Measurements from ENCODE around the gene TMEM63C. TPM values are rescaled to one million over a fixed set of nuclear protein-coding genes. Genes with fewer than 3 reads are reported as not detected.

Gene TMEM63C
- total RNA-seq, 4 donors from 2014 or later, result 12.3 to 32.8 (median 19.9) TPM

DNA sequence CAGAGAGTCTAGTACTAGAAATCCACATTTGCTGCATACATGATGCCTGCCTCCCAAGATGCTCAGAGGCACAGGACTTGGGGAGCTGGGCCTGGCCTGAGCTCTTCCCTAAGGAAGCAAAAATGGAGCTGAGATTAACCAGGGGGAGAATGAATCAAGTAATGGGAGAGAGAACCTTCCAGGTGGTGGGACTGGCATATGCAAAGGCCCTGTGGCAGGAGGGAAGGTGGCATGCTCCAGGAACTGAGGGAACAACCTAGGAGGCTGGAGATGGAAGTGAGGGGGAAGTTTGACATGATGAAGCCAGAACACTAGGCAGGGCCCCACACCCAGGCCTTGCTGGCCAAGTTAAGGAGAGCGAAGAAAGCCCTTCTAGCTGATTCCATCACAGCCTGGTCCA lies 23.3 kb downstream of the TMEM63C start:
- peaks cover 24% of the 10 kb centered on the region for H3K27me3 ChIP-seq
- no peaks in the 10 kb centered on the region for H3K4me1 ChIP-seq
- 91% methylated on average over 1 of the region's 1 CpG for WGBS
- TF ChIP-seq EP300 (IDR thresholded peaks at IDR 0.05) (no peak), POLR2AphosphoS5 (IDR thresholded peaks at IDR 0.05) (no peak), POLR2A (IDR thresholded peaks at IDR 0.05) (no peak)
- TF ChIP-seq, protein P1, sequence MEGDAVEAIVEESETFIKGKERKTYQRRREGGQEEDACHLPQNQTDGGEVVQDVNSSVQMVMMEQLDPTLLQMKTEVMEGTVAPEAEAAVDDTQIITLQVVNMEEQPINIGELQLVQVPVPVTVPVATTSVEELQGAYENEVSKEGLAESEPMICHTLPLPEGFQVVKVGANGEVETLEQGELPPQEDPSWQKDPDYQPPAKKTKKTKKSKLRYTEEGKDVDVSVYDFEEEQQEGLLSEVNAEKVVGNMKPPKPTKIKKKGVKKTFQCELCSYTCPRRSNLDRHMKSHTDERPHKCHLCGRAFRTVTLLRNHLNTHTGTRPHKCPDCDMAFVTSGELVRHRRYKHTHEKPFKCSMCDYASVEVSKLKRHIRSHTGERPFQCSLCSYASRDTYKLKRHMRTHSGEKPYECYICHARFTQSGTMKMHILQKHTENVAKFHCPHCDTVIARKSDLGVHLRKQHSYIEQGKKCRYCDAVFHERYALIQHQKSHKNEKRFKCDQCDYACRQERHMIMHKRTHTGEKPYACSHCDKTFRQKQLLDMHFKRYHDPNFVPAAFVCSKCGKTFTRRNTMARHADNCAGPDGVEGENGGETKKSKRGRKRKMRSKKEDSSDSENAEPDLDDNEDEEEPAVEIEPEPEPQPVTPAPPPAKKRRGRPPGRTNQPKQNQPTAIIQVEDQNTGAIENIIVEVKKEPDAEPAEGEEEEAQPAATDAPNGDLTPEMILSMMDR (IDR thresholded peaks at IDR 0.05), result no peak
- no peak for DNase-seq (ENCODE audit: low spot score in 2 of 2)
- H3K27ac ChIP-seq, result no peak overlapping the region
- no peak overlapping the region for H3K4me3 ChIP-seq
- no peaks in the 10 kb centered on the region for H3K9me3 ChIP-seq
- no peaks in the 10 kb centered on the region for H3K36me3 ChIP-seq

DNA sequence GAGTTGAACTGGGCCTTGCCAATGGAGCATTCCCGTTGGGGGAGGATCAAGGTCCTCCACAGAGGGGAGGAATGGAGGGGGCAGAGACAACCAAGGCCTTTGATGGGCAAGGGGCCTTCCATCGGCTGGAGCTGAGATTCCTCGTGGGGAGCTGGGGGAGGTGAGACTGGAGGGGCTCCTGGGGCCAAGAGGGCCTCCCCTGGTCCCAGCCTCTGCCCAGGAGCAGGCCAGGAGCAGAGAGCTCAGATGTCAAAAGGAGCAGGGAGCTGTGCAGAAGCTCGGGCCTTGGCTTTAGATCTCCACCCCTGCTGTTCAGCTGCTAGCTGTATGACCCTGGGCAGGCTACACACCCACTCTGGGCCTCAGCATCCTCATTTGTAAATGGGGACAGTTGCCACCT lies 24.0 kb downstream of the TMEM63C start:
- no peak for DNase-seq (ENCODE audit: low spot score in 2 of 2)
- Histone ChIP-seq H3K4me3 (no peak overlapping the region), H3K4me1 (no peaks in the 10 kb centered on the region), H3K36me3 (no peaks in the 10 kb centered on the region), H3K27me3 (peaks cover 18% of the 10 kb centered on the region), H3K27ac (no peak overlapping the region), H3K9me3 (no peaks in the 10 kb centered on the region)
- 76% methylated on average over 4 of the region's 4 CpGs for WGBS
- TF ChIP-seq, protein P1 (IDR thresholded peaks at IDR 0.05), result no peak
- no peak for TF ChIP-seq POLR2AphosphoS5 (IDR thresholded peaks at IDR 0.05)
- no peak for TF ChIP-seq POLR2A (IDR thresholded peaks at IDR 0.05)
- no peak for TF ChIP-seq EP300 (IDR thresholded peaks at IDR 0.05)

DNA sequence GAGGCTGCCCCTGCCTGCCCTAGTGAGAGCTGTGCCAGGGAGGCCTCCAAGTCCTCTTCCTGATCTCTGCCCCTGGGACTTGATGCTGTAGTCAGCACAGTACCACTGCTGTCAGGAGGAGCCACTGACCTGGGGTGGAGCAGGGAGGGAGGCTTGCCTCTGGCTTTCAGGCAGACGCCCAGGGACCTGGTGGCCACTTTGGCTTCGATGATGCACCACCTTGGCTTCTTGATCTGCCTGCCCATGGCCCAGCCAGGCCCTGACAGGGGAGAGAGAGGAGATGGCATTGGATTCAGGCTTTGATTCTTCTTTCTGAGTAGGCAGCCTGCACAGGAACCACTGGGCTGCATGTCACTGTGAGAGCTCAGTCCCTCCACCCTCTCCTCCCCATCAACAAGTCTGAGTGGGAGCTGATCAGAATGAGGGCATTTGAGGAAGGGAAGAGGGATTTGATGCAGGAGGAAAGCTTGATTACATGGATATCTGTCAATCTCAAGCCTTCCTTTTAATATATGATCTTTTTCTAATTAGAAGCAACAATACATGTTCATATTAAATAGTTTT lies 24.7 kb downstream of the TMEM63C start:
- no peak for DNase-seq (ENCODE audit: low spot score in 2 of 2)
- H3K4me1 ChIP-seq, result no peaks in the 10 kb centered on the region
- peaks cover 17% of the 10 kb centered on the region for H3K27me3 ChIP-seq
- no peak overlapping the region for H3K4me3 ChIP-seq
- no peaks in the 10 kb centered on the region for H3K36me3 ChIP-seq
- WGBS, result 80% methylated on average over 1 of the region's 2 CpGs
- no peak overlapping the region for H3K27ac ChIP-seq
- no peaks in the 10 kb centered on the region for H3K9me3 ChIP-seq
- TF ChIP-seq, protein P1 (IDR thresholded peaks at IDR 0.05), result no peak
- no peak for TF ChIP-seq POLR2A (IDR thresholded peaks at IDR 0.05)
- TF ChIP-seq POLR2AphosphoS5 (IDR thresholded peaks at IDR 0.05), result no peak
- no peak for TF ChIP-seq EP300 (IDR thresholded peaks at IDR 0.05)

DNA sequence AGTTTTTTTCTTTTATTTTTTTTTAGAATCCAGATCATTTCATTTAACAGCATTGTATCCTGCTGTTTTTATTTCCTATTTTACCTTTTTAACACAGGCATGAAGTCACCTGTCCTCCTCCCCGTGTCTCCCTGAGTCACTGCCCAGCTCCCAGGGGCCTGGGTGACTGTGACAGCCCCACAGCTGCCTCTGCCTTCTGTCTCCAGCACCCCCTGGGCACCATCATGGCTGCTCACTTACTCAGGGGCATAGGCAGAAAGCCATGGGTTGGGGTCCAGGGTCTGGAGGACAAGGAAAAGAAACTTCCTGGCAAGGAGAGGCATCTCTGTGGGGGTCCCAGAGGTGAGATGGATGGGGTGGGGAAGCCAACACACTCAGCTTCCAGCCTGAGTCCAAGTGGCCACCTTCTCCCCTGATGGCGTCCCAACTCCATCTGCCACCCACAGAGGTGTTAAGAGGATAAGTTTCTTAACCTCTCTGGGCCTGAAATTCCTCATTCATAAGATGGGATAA lies 25.3 kb downstream of the TMEM63C start:
- DNase-seq (ENCODE audit: low spot score in 2 of 2), result no peak
- 58% methylated on average over 2 of the region's 2 CpGs for WGBS

DNA sequence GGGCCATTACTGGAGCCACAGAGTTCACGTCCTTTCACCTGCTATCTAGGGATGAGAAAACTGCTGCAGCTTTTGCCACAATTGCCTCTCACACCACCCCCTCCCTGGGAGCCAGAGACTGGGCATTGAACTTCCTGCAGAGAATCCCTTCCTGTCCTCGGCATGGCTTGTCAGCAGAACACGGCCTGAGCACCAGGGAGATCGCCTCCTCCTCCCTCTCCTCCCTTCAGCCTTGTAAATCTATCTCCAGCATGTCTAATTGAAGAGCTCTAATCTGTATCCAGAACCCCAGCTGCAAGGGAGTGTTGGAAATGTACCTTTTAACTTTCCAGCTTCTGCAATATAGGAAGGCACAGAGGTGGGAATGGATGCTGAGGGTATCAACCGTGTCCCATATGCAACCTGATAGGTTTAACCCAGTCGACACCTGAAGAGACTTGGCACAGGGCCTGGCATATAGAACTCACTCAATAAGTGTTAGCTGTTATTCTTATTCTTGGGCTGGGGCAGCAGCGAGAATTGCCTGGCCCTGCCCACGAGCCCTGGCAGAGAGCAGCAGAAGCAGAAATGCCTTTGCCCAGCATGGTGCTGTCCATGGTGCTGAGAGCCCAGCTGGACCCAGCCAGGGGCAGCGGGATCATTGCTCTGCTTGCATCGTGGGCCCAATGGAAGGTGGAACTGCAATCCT lies 26.8 kb downstream of the TMEM63C start:
- 35% methylated on average over 9 of the region's 10 CpGs for WGBS
- DNase-seq (ENCODE audit: low spot score in 2 of 2), result peak in 1 of 2 donors; percentile 68

More for the DNA sequence above, 25.3 kb downstream of the TMEM63C start:
- Histone ChIP-seq H3K9me3 (no peaks in the 10 kb centered on the region), H3K4me1 (no peaks in the 10 kb centered on the region), H3K27me3 (peaks cover 12% of the 10 kb centered on the region), H3K27ac (no peak overlapping the region), H3K36me3 (no peaks in the 10 kb centered on the region), H3K4me3 (no peak overlapping the region)
- TF ChIP-seq POLR2A (IDR thresholded peaks at IDR 0.05), result no peak
- no peak for TF ChIP-seq POLR2AphosphoS5 (IDR thresholded peaks at IDR 0.05)
- no peak for TF ChIP-seq EP300 (IDR thresholded peaks at IDR 0.05)
- TF ChIP-seq, protein P1 (IDR thresholded peaks at IDR 0.05), result no peak

More for the DNA sequence above, 26.8 kb downstream of the TMEM63C start:
- Histone ChIP-seq H3K36me3 (no peaks in the 10 kb centered on the region), H3K4me3 (no peak overlapping the region), H3K9me3 (no peaks in the 10 kb centered on the region), H3K27me3 (peaks cover 15% of the 10 kb centered on the region), H3K4me1 (no peaks in the 10 kb centered on the region), H3K27ac (no peak overlapping the region)
- no peak for TF ChIP-seq POLR2A (IDR thresholded peaks at IDR 0.05)
